HepG2 (cell line): ENCODE measurements around the gene PPME1. TPM values are rescaled to one million over a fixed set of nuclear protein-coding genes. Genes with fewer than 3 reads are reported as not detected.

Source experiments
- AHR ChIP-seq: IDR thresholded peaks from 2 replicates; pipeline ENCODE4 v1.6.1; 2018; ENCODE audit warnings: missing genetic modification reagents, missing compliant biosample characterization
- FIP1L1 ChIP-seq: fragments of 200-400 bp; formaldehyde crosslinking; IDR thresholded peaks from 2 replicates; pipeline ENCODE4 v1.6.1; 2018; ENCODE audit warnings: low read depth, mild to moderate bottlenecking, low read length, moderate library complexity, borderline replicate concordance; ENCODE audit not compliant: insufficient read depth
- HDAC2 ChIP-seq: sonication (generic); formaldehyde crosslinking; IDR thresholded peaks from 2 replicates; pipeline ENCODE4 v1.4.0; 2020; ENCODE audit warnings: missing genetic modification reagents
- KLF15 ChIP-seq: sonication (generic); formaldehyde crosslinking; IDR thresholded peaks from 2 replicates; pipeline ENCODE4 v1.8.1; 2023; ENCODE audit warnings: borderline replicate concordance, mild to moderate bottlenecking, inconsistent platforms, missing genetic modification reagents, mixed read lengths
- KMT2A ChIP-seq: sonication (generic); formaldehyde crosslinking; IDR thresholded peaks from 2 replicates; pipeline ENCODE4 v1.4.0; 2020; ENCODE audit warnings: missing genetic modification reagents
- NFE2L1 ChIP-seq: sonication (generic); formaldehyde crosslinking; IDR thresholded peaks from 2 replicates; pipeline ENCODE4 v1.4.0; 2020; ENCODE audit warnings: missing genetic modification reagents, mild to moderate bottlenecking, borderline replicate concordance
- SIX4 ChIP-seq: sonication (generic); formaldehyde crosslinking; IDR thresholded peaks from 2 replicates; pipeline ENCODE4 v1.4.0; 2020; ENCODE audit warnings: missing genetic modification reagents
- SOX13 ChIP-seq, 3 experiments: fragments of 450-650 bp in 1 of 3; sonication (generic) in 1 of 3; formaldehyde crosslinking in 1 of 3; IDR thresholded peaks in 2 of 3; conservative IDR thresholded peaks in 1 of 3; 2 replicates each; pipeline versions ENCODE4 v1.5.0 to v1.6.1; 2016 to 2020; ENCODE audit warnings: antibody characterized with exemption in 1 of 3, mild to moderate bottlenecking in 1 of 3, missing compliant biosample characterization in 1 of 3, missing genetic modification reagents in 1 of 3, moderate library complexity in 1 of 3
- XBP1 ChIP-seq: sonication (generic); formaldehyde crosslinking; IDR thresholded peaks from 2 replicates; pipeline ENCODE4 v1.5.0; 2020; ENCODE audit warnings: missing genetic modification reagents
- ZBTB4 ChIP-seq: sonication (generic); formaldehyde crosslinking; IDR thresholded peaks from 2 replicates; pipeline ENCODE4 v1.4.0; 2020; ENCODE audit warnings: missing genetic modification reagents, mild to moderate bottlenecking, borderline replicate concordance
- ZFX ChIP-seq: sonication (generic); formaldehyde crosslinking; IDR thresholded peaks from 2 replicates; pipeline ENCODE4 v1.4.0; 2020; ENCODE audit warnings: mild to moderate bottlenecking, low read depth, missing genetic modification reagents, moderate library complexity
- ZNF138 ChIP-seq: sonication (generic); formaldehyde crosslinking; IDR thresholded peaks from 2 replicates; pipeline ENCODE4 v1.5.0; 2020; ENCODE audit warnings: mild to moderate bottlenecking, low read depth, missing genetic modification reagents
- ZNF296 ChIP-seq: sonication (generic); formaldehyde crosslinking; conservative IDR thresholded peaks from 2 replicates; pipeline ENCODE4 v1.5.0; 2020; ENCODE audit warnings: mild to moderate bottlenecking, missing genetic modification reagents
- ZNF430 ChIP-seq: sonication (generic); formaldehyde crosslinking; IDR thresholded peaks from 2 replicates; pipeline ENCODE4 v1.9.0; 2021; ENCODE audit warnings: mild to moderate bottlenecking, missing genetic modification reagents
- ZNF547 ChIP-seq: sonication (generic); formaldehyde crosslinking; IDR thresholded peaks from 2 replicates; pipeline ENCODE4 v1.5.1; 2020; ENCODE audit warnings: mild to moderate bottlenecking, missing genetic modification reagents
- ZNF550 ChIP-seq: sonication (generic); formaldehyde crosslinking; IDR thresholded peaks from 2 replicates; pipeline ENCODE4 v1.4.0; 2020; ENCODE audit warnings: mild to moderate bottlenecking, missing genetic modification reagents, borderline replicate concordance
- ZNF629 ChIP-seq: sonication (generic); formaldehyde crosslinking; conservative IDR thresholded peaks from 2 replicates; pipeline ENCODE4 v1.5.0; 2020; ENCODE audit warnings: missing genetic modification reagents
- ZNF746 ChIP-seq: sonication (generic); formaldehyde crosslinking; IDR thresholded peaks from 2 replicates; pipeline ENCODE4 v1.8.0; 2022; ENCODE audit warnings: mild to moderate bottlenecking, missing genetic modification reagents
- ZNF776 ChIP-seq: sonication (generic); formaldehyde crosslinking; IDR thresholded peaks from 2 replicates; pipeline ENCODE4 v1.4.0; 2020; ENCODE audit warnings: mild to moderate bottlenecking, missing genetic modification reagents
- polyA plus RNA-seq, 8 experiments: library from polyadenylated mRNA; depleted of rRNA in 3 of 8; stranded (reverse) in 7 of 8; unstranded in 1 of 8; fragments of >200 nt; fragmentation: Illumina TruSeq in 4 of 8; extraction: Trizol in 4 of 8; gene quantifications; 2 replicates each; pipeline versions ENCODE4 v1.2.1 to v1.2.3, GENCODE V29; 2011 to 2016; ENCODE audit warnings: low read depth in 4 of 8, missing spikeins in 1 of 8, mixed read lengths in 1 of 8; ENCODE audit not compliant: insufficient read depth in 1 of 8
- total RNA-seq, 5 experiments: library from RNA; depleted of rRNA; stranded (reverse); fragments of >200 nt; fragmentation: Illumina TruSeq; extraction: Trizol; gene quantifications; 2 replicates each; pipeline ENCODE4 v1.2.3, GENCODE V29; 2016; ENCODE audit warnings: low read depth in 1 of 5
- TF ChIP-seq, protein P1 (sequence below): sonication (generic); formaldehyde crosslinking; IDR thresholded peaks from 2 replicates; pipeline ENCODE4 v1.4.0; 2020; ENCODE audit warnings: missing genetic modification reagents
- TF ChIP-seq, protein P2 (sequence below): sonication (generic); formaldehyde crosslinking; conservative IDR thresholded peaks from 2 replicates; pipeline ENCODE4 v1.8.0; 2022; ENCODE audit warnings: mild to moderate bottlenecking, moderate library complexity, missing genetic modification reagents

PPME1 gene
- total and polyA plus RNA-seq, 2 of the 13 experiments (the other 11 are each of a cell fraction or from before 2014, with no cell fraction given) = 31.3 to 56.0 TPM

- TF ChIP-seq ZNF746 (CRISPR knock-in tag) (0 out of 2 replicates have a peak, but pooled peaks have one; percentile 22), XBP1 (CRISPR knock-in tag) (no peak), NFE2L1 (CRISPR knock-in tag) (no peak), KLF15 (CRISPR knock-in tag) (no peak), ZFX (CRISPR knock-in tag) (peak; percentile 96), HDAC2 (peak; percentile 14), ZNF776 (no peak), ZNF550 (CRISPR knock-in tag) (no peak), SOX13 (IDR thresholded peaks at IDR 0.05) (no peak), SOX13 (CRISPR knock-in tag; conservative IDR thresholded peaks at IDR 0.05 in 1 of 2, IDR thresholded peaks at IDR 0.05 in 1 of 2) (no peak), ZNF547 (CRISPR knock-in tag) (peak; percentile 68; the same call in 1 of the 2 replicates), ZNF629 (no peak; the same call in 1 of the 2 replicates), SIX4 (CRISPR knock-in tag) (peak; percentile 72; the same call in 1 of the 2 replicates), ZBTB4 (CRISPR knock-in tag) (peak; percentile 55; the same call in 1 of the 2 replicates), KMT2A (peak; percentile 73), AHR (CRISPR knock-in tag) (peak; percentile 84; the same call in 1 of the 2 replicates), ZNF138 (CRISPR knock-in tag) (peak; percentile 94; the same call in 1 of the 2 replicates), ZNF430 (CRISPR knock-in tag) (peak; percentile 59; the same call in 1 of the 2 replicates), FIP1L1 (0 out of 2 replicates have a peak, but pooled peaks have one; percentile 40), ZNF296 (CRISPR knock-in tag) (no peak)
- TF ChIP-seq, protein P1, sequence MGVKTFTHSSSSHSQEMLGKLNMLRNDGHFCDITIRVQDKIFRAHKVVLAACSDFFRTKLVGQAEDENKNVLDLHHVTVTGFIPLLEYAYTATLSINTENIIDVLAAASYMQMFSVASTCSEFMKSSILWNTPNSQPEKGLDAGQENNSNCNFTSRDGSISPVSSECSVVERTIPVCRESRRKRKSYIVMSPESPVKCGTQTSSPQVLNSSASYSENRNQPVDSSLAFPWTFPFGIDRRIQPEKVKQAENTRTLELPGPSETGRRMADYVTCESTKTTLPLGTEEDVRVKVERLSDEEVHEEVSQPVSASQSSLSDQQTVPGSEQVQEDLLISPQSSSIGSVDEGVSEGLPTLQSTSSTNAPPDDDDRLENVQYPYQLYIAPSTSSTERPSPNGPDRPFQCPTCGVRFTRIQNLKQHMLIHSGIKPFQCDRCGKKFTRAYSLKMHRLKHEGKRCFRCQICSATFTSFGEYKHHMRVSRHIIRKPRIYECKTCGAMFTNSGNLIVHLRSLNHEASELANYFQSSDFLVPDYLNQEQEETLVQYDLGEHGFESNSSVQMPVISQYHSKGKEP (CRISPR knock-in tag) = peak; percentile 84; the same call in 1 of the 2 replicates
- TF ChIP-seq, protein P2, sequence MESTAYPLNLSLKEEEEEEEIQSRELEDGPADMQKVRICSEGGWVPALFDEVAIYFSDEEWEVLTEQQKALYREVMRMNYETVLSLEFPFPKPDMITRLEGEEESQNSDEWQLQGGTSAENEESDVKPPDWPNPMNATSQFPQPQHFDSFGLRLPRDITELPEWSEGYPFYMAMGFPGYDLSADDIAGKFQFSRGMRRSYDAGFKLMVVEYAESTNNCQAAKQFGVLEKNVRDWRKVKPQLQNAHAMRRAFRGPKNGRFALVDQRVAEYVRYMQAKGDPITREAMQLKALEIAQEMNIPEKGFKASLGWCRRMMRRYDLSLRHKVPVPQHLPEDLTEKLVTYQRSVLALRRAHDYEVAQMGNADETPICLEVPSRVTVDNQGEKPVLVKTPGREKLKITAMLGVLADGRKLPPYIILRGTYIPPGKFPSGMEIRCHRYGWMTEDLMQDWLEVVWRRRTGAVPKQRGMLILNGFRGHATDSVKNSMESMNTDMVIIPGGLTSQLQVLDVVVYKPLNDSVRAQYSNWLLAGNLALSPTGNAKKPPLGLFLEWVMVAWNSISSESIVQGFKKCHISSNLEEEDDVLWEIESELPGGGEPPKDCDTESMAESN (CRISPR knock-in tag) = peak; percentile 78
Observed at GRCh38 chr11:74170694-74171629, at the start of gene PPME1, which contains the start of gene C2CD3 (continued).
